ENCODE results near the gene NEK2. TPM values are rescaled to one million over a fixed set of nuclear protein-coding genes. Genes with fewer than 3 reads are reported as not detected.

NEK2 gene
- total RNA-seq, 1 experiment from 2014 or later: 17.6 TPM

GRCh38 chr1:211705467-211706091 lies 30.2 kb upstream of the NEK2 start:
- no peak overlapping the region for H2AFZ ChIP-seq (ENCODE audit: low read length)
- H3K4me2 ChIP-seq (ENCODE audit: insufficient read depth, insufficient read length, low read length): no peak overlapping the region
- no peaks in the 10 kb centered on the region; the same call in 1 of the 2 replicates for H3K27me3 ChIP-seq (ENCODE audit: insufficient read depth, low read length)
- H3K79me2 ChIP-seq (ENCODE audit: insufficient read depth, low read length): no peaks in the 10 kb centered on the region
- no peak overlapping the region for H2BK12ac ChIP-seq (ENCODE audit: insufficient read length, low read depth, low read length)
- TF ChIP-seq CTCF (conservative IDR thresholded peaks at IDR 0.05): no peak
- no peaks in the 10 kb centered on the region for H3K23me2 ChIP-seq (ENCODE audit: insufficient read length, low read depth, low read length, poor library complexity, severe bottlenecking)
- no peak overlapping the region for H4K8ac ChIP-seq (replicated peaks; ENCODE audit: insufficient read length, low read depth, low read length)
- no peak overlapping the region for H3K9ac ChIP-seq (ENCODE audit: extremely low read depth, insufficient read length, low read length)
- no peaks in the 10 kb centered on the region for H4K20me1 ChIP-seq (ENCODE audit: control insufficient read depth, insufficient read depth, insufficient read length)
- no peak overlapping the region for H2BK120ac ChIP-seq (ENCODE audit: low read depth, low read length, poor library complexity, severe bottlenecking)
- Mint-ChIP-seq H3K27ac (no peak overlapping the region), H3K27me3 (ENCODE audit: low read depth) (peaks cover 28% of the 10 kb centered on the region), H3K36me3 (ENCODE audit: insufficient read depth in 1 of 3, low read depth in 3 of 3) (no peaks in the 10 kb centered on the region), H3K9me3 (no peaks in the 10 kb centered on the region), H3K4me3 (no peak overlapping the region), H3K4me1 (peaks cover 3 to 6% of the 10 kb centered on the region in 2 experiments)
- DNase-seq: no peak
- no peak overlapping the region for H3K14ac ChIP-seq (ENCODE audit: insufficient read depth, low read length)
- H3K27ac ChIP-seq (ENCODE audit: insufficient read length, low read depth, low read length): no peak overlapping the region
- no peak overlapping the region for H3T11ph ChIP-seq (ENCODE audit: low read length)
- no peak overlapping the region for H3K18ac ChIP-seq (ENCODE audit: insufficient read length, low read depth, low read length)
- H2BK15ac ChIP-seq (ENCODE audit: low read depth, low read length): no peak overlapping the region
- no peak overlapping the region for H2BK5ac ChIP-seq (ENCODE audit: insufficient read length, low read length)
- no peak overlapping the region for H2BK20ac ChIP-seq (ENCODE audit: low read depth, low read length, poor library complexity, severe bottlenecking)
- H3K4ac ChIP-seq (ENCODE audit: low read depth, low read length): no peak overlapping the region
- no peak overlapping the region for H2AK5ac ChIP-seq (ENCODE audit: insufficient read length, low read length)
- H4K5ac ChIP-seq (ENCODE audit: insufficient read length, low read depth, low read length): no peak overlapping the region
- H4K91ac ChIP-seq (ENCODE audit: insufficient read length, low read depth, low read length): no peak overlapping the region
- no peak overlapping the region for H3K23ac ChIP-seq (ENCODE audit: insufficient read length, low read depth, low read length)
- no peaks in the 10 kb centered on the region; the same call in 1 of the 2 replicates for H3K4me1 ChIP-seq (ENCODE audit: insufficient read depth, low read length)
- H3K79me1 ChIP-seq (ENCODE audit: insufficient read depth, low read depth, low read length, poor library complexity, severe bottlenecking): no peaks in the 10 kb centered on the region
- no CpG with 5 or more reads among the region's 6 CpGs for WGBS (ENCODE audit: extremely low coverage, insufficient read length, low lambda C conversion rate)
- no peak overlapping the region for H3K56ac ChIP-seq (ENCODE audit: insufficient read length, low read depth, low read length)
- H3K9me3 ChIP-seq (ENCODE audit: control insufficient read depth, low read depth, low read length): no peaks in the 10 kb centered on the region
